ENCODE data around the gene DSP. TPM values are rescaled to one million over a fixed set of nuclear protein-coding genes. Genes with fewer than 3 reads are reported as not detected.

Gene DSP
- total RNA-seq, 2 experiments from 2014 or later = 0.08 to 0.13 TPM

DNA sequence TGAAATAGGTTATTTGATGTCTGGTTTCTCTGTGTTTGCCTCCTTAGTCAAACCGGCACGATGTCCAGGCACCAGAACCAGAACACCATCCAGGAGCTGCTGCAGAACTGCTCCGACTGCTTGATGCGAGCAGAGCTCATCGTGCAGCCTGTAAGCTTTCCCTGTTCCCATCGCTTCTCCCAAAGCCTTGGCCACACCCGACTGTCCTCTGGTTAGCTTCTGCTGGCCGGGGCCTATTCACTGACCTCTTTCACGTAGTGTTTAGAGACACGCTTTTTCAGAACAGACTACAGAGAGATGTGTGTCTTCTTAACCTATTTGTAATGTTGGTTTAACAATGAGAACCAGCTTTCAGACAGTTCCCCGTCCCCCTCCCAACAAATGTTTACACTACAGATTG lies 14.2 kb downstream of the DSP start:
- DNase-seq = no peak
- Mint-ChIP-seq H3K27ac (no peak overlapping the region), H3K27me3 (ENCODE audit: low read depth) (peaks cover 45% of the 10 kb centered on the region), H3K9me3 (ENCODE audit: insufficient read depth) (no peaks in the 10 kb centered on the region), H3K4me3 (no peak overlapping the region), H3K4me1 (ENCODE audit: low read depth) (no peaks in the 10 kb centered on the region), H3K36me3 (ENCODE audit: low read depth) (no peaks in the 10 kb centered on the region)
- CTCF ChIA-PET = no interaction called here
- POLR2A ChIA-PET = no interaction called here
- ATAC-seq = no peak

GRCh38 chr6:7556394-7557106 lies 15.1 kb downstream of the DSP start:
- DNase-seq (no peak), ATAC-seq (no peak)
- Mint-ChIP-seq H3K4me3 (no peak overlapping the region), H3K36me3 (ENCODE audit: low read depth) (no peaks in the 10 kb centered on the region), H3K27ac (no peak overlapping the region), H3K9me3 (ENCODE audit: insufficient read depth) (no peaks in the 10 kb centered on the region), H3K27me3 (ENCODE audit: low read depth) (peaks cover 46% of the 10 kb centered on the region), H3K4me1 (ENCODE audit: low read depth) (no peaks in the 10 kb centered on the region)
- POLR2A ChIA-PET = no interaction called here
- CTCF ChIA-PET = interaction anchor here (1.1 kb wide), 1 partner anchor 59 kb away, joined by 4 read pairs; no protein-coding TSS in a partner anchor

- no peak for DNase-seq
- POLR2A ChIA-PET = no interaction called here
- H3K27me3 Mint-ChIP-seq (ENCODE audit: low read depth) = peaks cover 43% of the 10 kb centered on the region
- no peak for ATAC-seq
- no peak overlapping the region for H3K4me3 Mint-ChIP-seq
- H3K36me3 Mint-ChIP-seq (ENCODE audit: low read depth) = no peaks in the 10 kb centered on the region
- CTCF ChIA-PET = interaction anchor here (1.1 kb wide), 1 partner anchor 58 kb away, joined by 4 read pairs; no protein-coding TSS in a partner anchor
- no peaks in the 10 kb centered on the region for H3K9me3 Mint-ChIP-seq (ENCODE audit: insufficient read depth)
- H3K4me1 Mint-ChIP-seq (ENCODE audit: low read depth) = no peaks in the 10 kb centered on the region
- H3K27ac Mint-ChIP-seq = no peak overlapping the region
Measured at GRCh38 chr6:7557652-7558051, 16.2 kb downstream of the DSP start.

DNA sequence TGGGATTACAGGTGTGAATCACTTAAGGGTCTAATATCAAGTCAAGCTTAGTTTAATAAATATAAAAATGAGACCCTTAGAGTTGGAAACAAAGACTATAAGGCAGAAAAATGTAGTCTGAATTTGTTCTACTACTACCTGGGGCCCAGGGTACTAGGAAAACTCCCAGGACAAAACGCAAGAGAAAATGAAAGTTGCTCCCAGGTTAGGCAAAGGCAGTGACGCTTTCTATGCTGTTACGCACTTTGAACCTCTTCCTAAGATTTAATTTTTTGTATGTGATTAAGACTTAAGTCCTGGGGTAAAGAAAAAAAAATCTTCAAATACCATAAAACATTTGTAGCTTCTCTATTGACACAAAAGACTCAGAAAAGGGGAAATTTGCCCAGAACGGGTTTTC lies 17.3 kb downstream of the DSP start:
- Mint-ChIP-seq H3K4me1 (ENCODE audit: low read depth) (no peaks in the 10 kb centered on the region), H3K36me3 (ENCODE audit: low read depth) (no peaks in the 10 kb centered on the region), H3K27me3 (ENCODE audit: low read depth) (peaks cover 47% of the 10 kb centered on the region), H3K27ac (no peak overlapping the region), H3K4me3 (no peak overlapping the region), H3K9me3 (ENCODE audit: insufficient read depth) (no peaks in the 10 kb centered on the region)
- ATAC-seq (no peak), DNase-seq (no peak)
- CTCF ChIA-PET = no interaction called here
- POLR2A ChIA-PET = no interaction called here

GRCh38 chr6:7559196-7559595 lies 17.7 kb downstream of the DSP start:
- CTCF ChIA-PET = no interaction called here
- Mint-ChIP-seq H3K4me1 (ENCODE audit: low read depth) (no peaks in the 10 kb centered on the region), H3K27ac (no peak overlapping the region), H3K4me3 (no peak overlapping the region), H3K27me3 (ENCODE audit: low read depth) (peaks cover 44% of the 10 kb centered on the region), H3K9me3 (ENCODE audit: insufficient read depth) (no peaks in the 10 kb centered on the region), H3K36me3 (ENCODE audit: low read depth) (no peaks in the 10 kb centered on the region)
- ATAC-seq = no peak
- POLR2A ChIA-PET = no interaction called here
- no peak for DNase-seq

GRCh38 chr6:7559651-7560385 lies 18.3 kb downstream of the DSP start:
- H3K36me3 Mint-ChIP-seq (ENCODE audit: low read depth) = no peaks in the 10 kb centered on the region
- no peaks in the 10 kb centered on the region for H3K4me1 Mint-ChIP-seq (ENCODE audit: low read depth)
- ATAC-seq (no peak), DNase-seq (no peak)
- H3K4me3 Mint-ChIP-seq = no peak overlapping the region
- ChIA-PET POLR2A (no interaction called here), CTCF (no interaction called here)
- no peaks in the 10 kb centered on the region for H3K9me3 Mint-ChIP-seq (ENCODE audit: insufficient read depth)
- H3K27me3 Mint-ChIP-seq (ENCODE audit: low read depth) = peaks cover 43% of the 10 kb centered on the region
- H3K27ac Mint-ChIP-seq = no peak overlapping the region

DNA sequence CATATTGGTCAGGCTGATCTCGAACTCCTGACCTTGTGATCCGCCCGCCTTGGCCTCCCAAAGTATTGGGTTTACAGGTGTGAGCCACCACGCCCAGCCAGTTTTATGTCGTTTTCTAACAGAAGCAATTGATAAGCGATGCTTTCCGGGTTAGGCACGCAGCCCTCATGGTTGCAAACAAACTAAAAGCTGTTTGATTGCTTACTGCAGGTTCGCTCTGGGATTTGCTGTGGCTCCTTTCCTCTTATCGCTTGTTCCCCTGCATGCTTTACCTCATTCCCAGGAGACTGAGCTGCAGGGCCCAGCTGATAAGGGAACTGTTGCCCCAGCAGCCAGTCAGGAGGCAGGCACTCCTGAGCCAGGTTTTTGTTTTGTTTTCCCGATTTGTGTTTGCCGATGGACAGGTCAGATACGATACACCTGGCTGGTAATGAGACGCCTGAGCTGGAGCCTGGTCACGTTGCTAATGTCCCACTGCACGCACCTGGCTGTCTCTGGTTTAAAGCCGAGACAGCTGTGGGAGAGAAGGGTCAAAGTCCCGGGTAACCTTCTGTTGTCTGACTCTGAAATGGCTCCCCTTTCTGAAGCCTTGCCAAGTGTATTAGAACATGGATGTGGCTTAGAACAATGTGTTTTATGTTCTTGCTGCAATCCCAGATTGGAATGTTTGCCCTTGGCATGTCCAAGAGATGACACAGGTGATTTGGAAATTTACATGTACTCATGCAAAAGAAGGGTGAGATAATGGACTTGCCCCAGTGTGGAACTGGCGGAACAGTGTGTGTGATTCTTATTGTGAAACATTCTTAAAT lies 19.9 kb downstream of the DSP start:
- Mint-ChIP-seq H3K27me3 (ENCODE audit: low read depth) (peaks cover 39% of the 10 kb centered on the region), H3K27ac (no peak overlapping the region)

GRCh38 chr6:7562769-7563168 lies 21.3 kb downstream of the DSP start:
- DNase-seq (no peak), ATAC-seq (no peak)
- no peaks in the 10 kb centered on the region for H3K4me1 Mint-ChIP-seq (ENCODE audit: low read depth)
- no peaks in the 10 kb centered on the region for H3K36me3 Mint-ChIP-seq (ENCODE audit: low read depth)
- CTCF ChIA-PET = no interaction called here
- no peaks in the 10 kb centered on the region for H3K9me3 Mint-ChIP-seq (ENCODE audit: insufficient read depth)
- no peak overlapping the region for H3K27ac Mint-ChIP-seq
- H3K27me3 Mint-ChIP-seq (ENCODE audit: low read depth) = peaks cover 37% of the 10 kb centered on the region
- POLR2A ChIA-PET = no interaction called here
- H3K4me3 Mint-ChIP-seq = no peak overlapping the region

More for the DNA sequence above, 19.9 kb downstream of the DSP start:
- H3K4me1 Mint-ChIP-seq (ENCODE audit: low read depth) = no peaks in the 10 kb centered on the region
- POLR2A ChIA-PET = no interaction called here
- no peak overlapping the region for H3K4me3 Mint-ChIP-seq
- CTCF ChIA-PET = no interaction called here
- H3K9me3 Mint-ChIP-seq (ENCODE audit: insufficient read depth) = no peaks in the 10 kb centered on the region
- H3K36me3 Mint-ChIP-seq (ENCODE audit: low read depth) = no peaks in the 10 kb centered on the region
- DNase-seq = no peak
- no peak for ATAC-seq

DNA sequence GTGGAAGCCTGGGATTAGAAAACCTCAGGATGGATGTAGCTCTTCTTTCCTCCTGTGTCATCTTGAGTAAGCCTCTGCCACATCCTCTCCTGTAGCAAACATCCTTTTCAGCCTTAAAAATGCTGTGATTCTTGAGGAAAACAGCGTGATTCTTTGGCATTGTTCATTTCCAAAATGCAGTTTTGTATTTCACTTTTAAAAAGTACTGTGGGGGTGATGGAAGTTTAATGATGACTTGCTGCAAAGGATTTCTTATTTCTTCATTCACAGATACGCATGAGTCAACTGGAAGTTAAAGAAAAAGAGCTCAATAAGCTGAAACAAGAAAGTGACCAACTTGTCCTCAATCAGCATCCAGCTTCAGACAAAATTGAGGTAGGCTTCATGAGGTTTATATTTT lies 24.6 kb downstream of the DSP start:
- CTCF ChIA-PET = interaction anchor here (0.9 kb wide), 1 partner anchor 28 kb away, joined by 3 read pairs; no protein-coding TSS in a partner anchor
- no peaks in the 10 kb centered on the region for H3K9me3 Mint-ChIP-seq (ENCODE audit: insufficient read depth)
- H3K27me3 Mint-ChIP-seq (ENCODE audit: low read depth) = peaks cover 35% of the 10 kb centered on the region

DNA sequence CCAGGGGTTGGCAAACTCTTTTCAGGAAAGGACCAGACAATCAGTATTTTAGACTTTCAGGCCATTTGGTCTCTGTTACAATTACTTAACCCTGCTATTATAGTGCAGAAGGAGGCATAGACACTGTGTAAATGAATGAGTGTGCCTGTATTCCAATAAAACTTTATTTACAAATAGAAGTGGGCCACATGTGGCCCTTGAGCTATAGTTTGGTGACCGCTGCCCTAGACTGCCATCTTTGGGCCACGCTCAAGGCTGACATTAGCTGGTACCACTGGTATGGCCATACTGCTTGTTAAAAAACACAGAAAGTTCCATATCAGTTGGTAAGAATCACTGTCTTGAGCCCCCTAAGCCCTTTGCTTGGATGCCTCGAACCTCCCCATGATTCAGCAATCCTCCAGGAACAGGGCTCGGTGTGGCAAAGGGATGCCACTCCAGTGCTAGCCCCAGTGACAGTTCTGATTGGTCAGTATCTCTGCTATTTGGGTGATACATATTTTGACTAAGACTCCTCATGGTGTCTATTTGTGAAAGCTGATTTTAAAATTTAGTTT lies 25.2 kb downstream of the DSP start:
- ChIA-PET POLR2A (no interaction called here), CTCF (interaction anchor here (0.9 to 1.1 kb wide), 2 partner anchors 28 to 290 kb away, joined by 3 read pairs; no protein-coding TSS in a partner anchor)
- Mint-ChIP-seq H3K27ac (no peak overlapping the region), H3K4me1 (ENCODE audit: low read depth) (no peaks in the 10 kb centered on the region), H3K27me3 (ENCODE audit: low read depth) (peaks cover 32% of the 10 kb centered on the region), H3K36me3 (ENCODE audit: low read depth) (no peaks in the 10 kb centered on the region), H3K4me3 (no peak overlapping the region), H3K9me3 (ENCODE audit: insufficient read depth) (no peaks in the 10 kb centered on the region)
- no peak for ATAC-seq
- DNase-seq = no peak

More for the DNA sequence above, 24.6 kb downstream of the DSP start:
- DNase-seq (no peak), ATAC-seq (no peak)
- H3K27ac Mint-ChIP-seq = no peak overlapping the region
- no peak overlapping the region for H3K4me3 Mint-ChIP-seq
- H3K4me1 Mint-ChIP-seq (ENCODE audit: low read depth) = no peaks in the 10 kb centered on the region
- POLR2A ChIA-PET = no interaction called here
- H3K36me3 Mint-ChIP-seq (ENCODE audit: low read depth) = no peaks in the 10 kb centered on the region

DNA sequence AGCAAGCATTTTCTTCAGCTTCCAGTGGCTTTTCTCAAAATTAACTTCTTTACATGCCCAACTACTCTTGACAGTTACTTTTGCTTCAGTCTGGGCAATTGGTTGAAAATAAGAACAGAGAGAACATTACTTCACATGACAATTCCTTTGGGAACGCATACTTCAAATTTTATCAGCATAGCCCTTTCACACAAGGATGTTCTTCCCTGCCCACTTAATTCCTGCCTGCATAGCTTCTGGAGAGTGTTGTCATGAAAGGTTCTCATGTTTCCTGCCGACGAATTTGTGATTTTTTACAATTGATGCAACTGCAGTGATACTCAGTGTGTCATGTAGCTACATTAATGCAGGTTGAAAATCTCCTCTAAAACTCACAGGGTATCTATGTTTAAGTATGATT lies 26.6 kb downstream of the DSP start:
- POLR2A ChIA-PET = no interaction called here
- CTCF ChIA-PET = interaction anchor here (1.3 kb wide), 1 partner anchor 155 kb away, joined by 3 read pairs; no protein-coding TSS in a partner anchor

More for the DNA sequence above, 26.6 kb downstream of the DSP start:
- Mint-ChIP-seq H3K9me3 (ENCODE audit: insufficient read depth) (no peaks in the 10 kb centered on the region), H3K27me3 (ENCODE audit: low read depth) (peaks cover 30% of the 10 kb centered on the region), H3K36me3 (ENCODE audit: low read depth) (no peaks in the 10 kb centered on the region), H3K27ac (no peak overlapping the region), H3K4me3 (no peak overlapping the region), H3K4me1 (ENCODE audit: low read depth) (no peaks in the 10 kb centered on the region)
- no peak for ATAC-seq
- no peak for DNase-seq

Measured in activated CD8-positive, alpha-beta T cell treated with anti-CD3 and anti-CD28 coated beads, Interleukin-2, amount 10 ng/mL, durations not matched to agents 7 days and 5 days (primary cell).